GM12878 (cell line): ENCODE measurements around the gene POLDIP3. TPM values are rescaled to one million over a fixed set of nuclear protein-coding genes. Genes with fewer than 3 reads are reported as not detected.

Source experiments
- ATF3 ChIP-seq: IDR thresholded peaks from 2 replicates; pipeline ENCODE4 v1.6.1; 2011; ENCODE audit warnings: low read depth, mild to moderate bottlenecking, low read length, moderate library complexity, borderline replicate concordance; ENCODE audit errors: extremely low read depth
- BACH1 ChIP-seq: fragments of 450-650 bp; IDR thresholded peaks from 2 replicates; pipeline ENCODE4 v1.6.1; 2017; ENCODE audit warnings: mild to moderate bottlenecking, borderline replicate concordance
- BCLAF1 ChIP-seq: fragments of 450-650 bp; IDR thresholded peaks from 2 replicates; pipeline ENCODE4 v1.6.1; 2017; ENCODE audit warnings: antibody characterized with exemption, mild to moderate bottlenecking, moderate library complexity
- BHLHE40 ChIP-seq, 2 experiments: fragments of 450-650 bp in 1 of 2; IDR thresholded peaks; 2 replicates each; pipeline ENCODE4 v1.6.1; 2011 to 2017; ENCODE audit warnings: low read depth in 2 of 2, borderline replicate concordance in 1 of 2, improper control_type of control experiment in 1 of 2, low read length in 1 of 2, mild to moderate bottlenecking in 1 of 2
- CREB1 ChIP-seq: IDR thresholded peaks from 2 replicates; pipeline ENCODE4 v1.6.1; 2012; ENCODE audit warnings: low read depth, mild to moderate bottlenecking, inconsistent platforms
- CREM ChIP-seq: IDR thresholded peaks from 2 replicates; pipeline ENCODE4 v1.6.1; 2014; ENCODE audit warnings: antibody characterized with exemption, low read depth
- ELK1 ChIP-seq: IDR thresholded peaks from 2 replicates; pipeline ENCODE4 v1.6.1; 2012; ENCODE audit warnings: low read depth, low read length, improper control_type of control experiment
- KDM1A ChIP-seq: fragments of 200-600 bp; sonication (generic); IDR thresholded peaks from 2 replicates; pipeline ENCODE4 v1.6.1; 2016; ENCODE audit warnings: borderline replicate concordance
- MLLT1 ChIP-seq: fragments of 450-650 bp; IDR thresholded peaks from 2 replicates; pipeline ENCODE4 v1.6.1; 2016; ENCODE audit warnings: mild to moderate bottlenecking
- MYC ChIP-seq: IDR thresholded peaks from 2 replicates; pipeline ENCODE4 v1.6.1; 2011; ENCODE audit warnings: mild to moderate bottlenecking, low read length, moderate library complexity, inconsistent platforms; ENCODE audit not compliant: insufficient read depth, insufficient replicate concordance, insufficient read length, severe bottlenecking
- RCOR1 ChIP-seq: conservative IDR thresholded peaks from 2 replicates; pipeline ENCODE4 v1.6.1; 2012; ENCODE audit warnings: low read depth, low read length, improper control_type of control experiment
- RUNX3 ChIP-seq: IDR thresholded peaks from 2 replicates; pipeline ENCODE4 v1.6.1; 2012; ENCODE audit warnings: low read length, inconsistent platforms
- TCF12 ChIP-seq: IDR thresholded peaks from 2 replicates; pipeline ENCODE4 v1.6.1; 2011; ENCODE audit warnings: low read depth, mild to moderate bottlenecking, low read length
- USF1 ChIP-seq: IDR thresholded peaks from 2 replicates; pipeline ENCODE4 v1.6.1; 2011; ENCODE audit warnings: borderline replicate concordance, low read depth, mild to moderate bottlenecking, moderate library complexity, mixed read lengths, low read length; ENCODE audit not compliant: insufficient read depth; ENCODE audit errors: extremely low read length
- YY1 ChIP-seq: IDR thresholded peaks from 2 replicates; pipeline ENCODE4 v1.6.1; 2011; ENCODE audit warnings: low read depth, mild to moderate bottlenecking, low read length
- ZNF592 ChIP-seq: fragments of 450-650 bp; IDR thresholded peaks from 2 replicates; pipeline ENCODE4 v1.6.1; 2017; ENCODE audit warnings: mild to moderate bottlenecking, moderate library complexity
- polyA plus RNA-seq, 11 experiments: library from polyadenylated mRNA; depleted of rRNA in 4 of 11; unstranded in 6 of 11; stranded (reverse) in 5 of 11; fragments of >200 nt; fragmentation: Nextera tagmentation in 4 of 11; fragmentation: Illumina TruSeq in 1 of 11; extraction: Ambion mirVana in 4 of 11; extraction: Trizol in 1 of 11; gene quantifications; 1 replicate in 1 of 11; 2 replicates in 10 of 11; pipeline versions ENCODE4 v1.2.1 to v1.2.3, GENCODE V29; 2011 to 2016; ENCODE audit warnings: inconsistent platforms in 2 of 11, missing spikeins in 2 of 11, low read depth in 1 of 11
- total RNA-seq, 4 experiments: library from RNA; depleted of rRNA in 3 of 4; stranded (reverse); fragments of >200 nt in 3 of 4; fragmentation: Illumina TruSeq in 1 of 4; extraction: Trizol in 1 of 4; gene quantifications; 2 replicates each; pipeline versions ENCODE4 v1.2.1 to v1.2.3, GENCODE V29; 2013 to 2021

POLDIP3 gene
- total and polyA plus RNA-seq, 10 of the 15 experiments (the other 5 are each of a cell fraction or from before 2014, with no cell fraction given) = 14.8 to 60.2 (median 49.5) TPM

GRCh38 chr22:42581762-42582716, 32.6 kb downstream of the POLDIP3 start (continued):
- no peak for TF ChIP-seq BCLAF1
- peak; percentile 58; the same call in 1 of the 2 replicates for TF ChIP-seq BACH1
- peak; percentile 67 for TF ChIP-seq RUNX3
- TF ChIP-seq ATF3 = no peak
- no peak for TF ChIP-seq ELK1
- peak in 1 of 2 experiments; percentile 51; a peak in 2 of 4 replicates for TF ChIP-seq BHLHE40 (IDR thresholded peaks at IDR 0.05; ENCODE audit: borderline replicate concordance in 1 of 2, low read depth in 2 of 2, low read length in 1 of 2)
- no peak for TF ChIP-seq KDM1A
- no peak for TF ChIP-seq MYC
- TF ChIP-seq ZNF592 = no peak
- no peak for TF ChIP-seq MLLT1
- peak; percentile 96 for TF ChIP-seq YY1
- TF ChIP-seq RCOR1 = no peak
- TF ChIP-seq USF1 = no peak
- 0 out of 2 replicates have a peak, but pooled peaks have one; percentile 19 for TF ChIP-seq TCF12
- peak; percentile 22; the same call in 1 of the 2 replicates for TF ChIP-seq CREB1
- TF ChIP-seq CREM = 0 out of 2 replicates have a peak, but pooled peaks have one; percentile 25
